Activated naive CD8-positive, alpha-beta T cell (primary cell): ENCODE measurements around the gene PPP1R9A.

ENCODE experiments used
- H3K27ac Mint-ChIP-seq: one replicate; pipeline ENCODE4 v1.8.0; 2021; ENCODE audit warnings: mixed read lengths
- H3K27me3 Mint-ChIP-seq: one replicate; pipeline ENCODE4 v1.8.0; 2021; ENCODE audit warnings: mixed read lengths
- H3K36me3 Mint-ChIP-seq: one replicate; pipeline ENCODE4 v1.8.0; 2021; ENCODE audit warnings: mixed read lengths
- H3K4me1 Mint-ChIP-seq: one replicate; pipeline ENCODE4 v1.8.0; 2021; ENCODE audit warnings: low read depth, mixed read lengths
- H3K4me3 Mint-ChIP-seq: one replicate; pipeline ENCODE4 v1.8.0; 2021; ENCODE audit warnings: mild to moderate bottlenecking, mixed read lengths
- H3K9me3 Mint-ChIP-seq: one replicate; pipeline ENCODE4 v1.8.0; 2021; ENCODE audit warnings: low read depth, mixed read lengths

The PPP1R9A gene

DNA sequence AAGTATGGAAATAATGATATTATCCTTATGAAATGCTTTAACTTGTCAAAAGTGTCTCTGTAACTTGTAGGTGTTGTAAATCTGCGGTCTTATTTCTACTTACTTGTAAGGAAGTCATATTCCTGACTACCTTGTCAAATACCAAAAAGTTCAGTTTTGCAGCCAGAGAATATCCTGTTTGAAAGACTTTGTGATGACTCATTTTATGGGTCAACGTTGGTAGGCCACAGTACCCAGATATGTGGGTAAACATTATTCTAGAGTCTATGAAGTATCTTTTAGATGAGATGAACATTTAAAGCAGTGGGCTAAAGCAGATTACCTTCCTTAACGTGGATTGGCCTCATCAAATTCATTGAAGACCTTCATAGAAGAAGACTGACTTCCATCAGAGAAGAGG, 195.3 kb downstream of the PPP1R9A start:
- peaks cover 2% of the 10 kb centered on the region for H3K27me3 Mint-ChIP-seq
- no peaks in the 10 kb centered on the region for H3K4me1 Mint-ChIP-seq

GRCh38 chr7:95104739-95105138, 197.3 kb downstream of the PPP1R9A start:
- Mint-ChIP-seq H3K27ac (no peak overlapping the region), H3K4me1 (no peaks in the 10 kb centered on the region), H3K36me3 (no peaks in the 10 kb centered on the region), H3K4me3 (no peak overlapping the region), H3K9me3 (no peaks in the 10 kb centered on the region), H3K27me3 (peaks cover 5% of the 10 kb centered on the region)

More for the DNA sequence above, 195.3 kb downstream of the PPP1R9A start:
- H3K27ac Mint-ChIP-seq: no peak overlapping the region
- no peaks in the 10 kb centered on the region for H3K9me3 Mint-ChIP-seq
- H3K36me3 Mint-ChIP-seq: no peaks in the 10 kb centered on the region
- no peak overlapping the region for H3K4me3 Mint-ChIP-seq

- no peak overlapping the region for H3K4me3 Mint-ChIP-seq
- H3K9me3 Mint-ChIP-seq: no peaks in the 10 kb centered on the region
- no peaks in the 10 kb centered on the region for H3K36me3 Mint-ChIP-seq
- H3K4me1 Mint-ChIP-seq: no peaks in the 10 kb centered on the region
- H3K27ac Mint-ChIP-seq: no peak overlapping the region
- peaks cover 3% of the 10 kb centered on the region for H3K27me3 Mint-ChIP-seq
These were observed 198.2 kb downstream of the PPP1R9A start for GRCh38 chr7:95105627-95106026.

DNA sequence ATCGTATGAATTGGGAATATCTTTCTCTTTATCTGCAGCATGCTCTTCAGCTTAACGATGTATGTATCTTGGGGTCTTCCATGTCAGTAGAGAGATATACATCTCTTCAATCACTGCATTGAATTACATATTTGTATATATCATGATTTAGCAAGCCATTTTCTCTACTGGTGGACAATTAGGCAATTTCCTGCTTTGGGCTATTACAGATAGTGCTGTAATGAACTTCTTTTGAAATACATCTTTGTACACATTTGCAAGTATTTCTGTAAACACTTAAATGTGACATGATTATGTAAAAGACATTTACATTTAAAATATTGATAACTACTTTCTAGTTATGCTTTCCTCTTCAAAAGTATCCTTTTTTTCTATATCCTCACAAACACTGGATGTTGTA, 199.0 kb downstream of the PPP1R9A start:
- Mint-ChIP-seq H3K27ac (no peak overlapping the region), H3K27me3 (peaks cover 3% of the 10 kb centered on the region), H3K9me3 (no peaks in the 10 kb centered on the region), H3K36me3 (no peaks in the 10 kb centered on the region), H3K4me1 (no peaks in the 10 kb centered on the region), H3K4me3 (no peak overlapping the region)

- Mint-ChIP-seq H3K27ac (no peak overlapping the region), H3K4me1 (no peaks in the 10 kb centered on the region), H3K36me3 (no peaks in the 10 kb centered on the region), H3K9me3 (no peaks in the 10 kb centered on the region), H3K4me3 (no peak overlapping the region), H3K27me3 (peaks cover 3% of the 10 kb centered on the region)
These were observed 203.3 kb downstream of the PPP1R9A start for GRCh38 chr7:95110707-95111106.

DNA sequence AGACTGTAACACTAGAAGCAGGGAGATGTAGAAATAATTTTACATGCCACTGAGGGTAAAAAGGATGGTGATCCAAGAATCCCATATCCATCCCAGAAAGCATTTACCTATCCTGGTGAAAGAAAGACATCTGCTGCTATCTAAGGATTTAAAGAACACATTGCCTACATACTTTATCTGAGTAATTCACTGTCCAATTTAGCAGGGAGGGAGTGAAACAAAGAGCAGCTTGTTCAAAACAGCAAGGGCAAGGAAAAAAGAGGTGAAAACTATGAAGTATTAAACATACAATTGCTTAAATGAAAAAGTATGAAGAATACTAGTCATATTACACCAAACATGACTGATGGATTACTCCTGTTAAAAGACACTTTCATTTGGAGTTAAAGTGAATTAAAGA, 206.2 kb downstream of the PPP1R9A start:
- no peaks in the 10 kb centered on the region for H3K36me3 Mint-ChIP-seq
- H3K27me3 Mint-ChIP-seq: peaks cover 3% of the 10 kb centered on the region
- H3K27ac Mint-ChIP-seq: no peak overlapping the region
- no peak overlapping the region for H3K4me3 Mint-ChIP-seq
- H3K4me1 Mint-ChIP-seq: no peaks in the 10 kb centered on the region
- no peaks in the 10 kb centered on the region for H3K9me3 Mint-ChIP-seq

DNA sequence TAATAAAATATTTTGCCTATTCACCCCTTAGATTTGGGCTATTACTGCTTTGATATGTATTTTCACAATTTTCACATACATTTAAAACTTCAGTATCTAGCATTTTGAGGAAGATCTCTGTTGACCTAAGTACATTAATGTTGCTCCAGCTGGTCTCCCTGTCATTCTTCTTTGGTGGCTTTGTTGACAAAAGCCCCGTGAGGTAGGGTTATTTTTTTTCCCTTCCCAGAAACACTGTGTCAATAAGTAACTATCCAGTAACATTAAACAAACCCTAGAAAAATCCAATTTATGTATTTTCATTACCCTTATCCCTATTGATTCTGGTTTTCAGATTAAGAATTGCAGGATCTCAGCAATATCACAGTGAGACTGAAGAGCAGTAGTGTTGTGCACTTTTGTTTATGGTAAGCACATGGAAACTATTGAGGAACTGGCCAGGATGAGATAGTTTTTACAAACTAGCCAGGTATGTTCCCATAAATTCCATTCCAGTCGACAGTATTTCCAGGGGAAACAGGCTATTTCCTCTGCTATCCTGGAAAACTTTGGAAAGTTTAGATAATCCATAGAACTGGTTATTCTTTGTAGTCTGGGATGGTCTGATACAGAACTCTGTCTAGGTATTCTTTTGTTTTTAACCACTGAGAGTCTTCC, 218.8 kb downstream of the PPP1R9A start:
- no peaks in the 10 kb centered on the region for H3K36me3 Mint-ChIP-seq
- H3K27ac Mint-ChIP-seq: no peak overlapping the region
- H3K27me3 Mint-ChIP-seq: peaks cover 2% of the 10 kb centered on the region
- H3K4me3 Mint-ChIP-seq: no peak overlapping the region
- peaks cover 3% of the 10 kb centered on the region for H3K9me3 Mint-ChIP-seq
- H3K4me1 Mint-ChIP-seq: no peaks in the 10 kb centered on the region

DNA sequence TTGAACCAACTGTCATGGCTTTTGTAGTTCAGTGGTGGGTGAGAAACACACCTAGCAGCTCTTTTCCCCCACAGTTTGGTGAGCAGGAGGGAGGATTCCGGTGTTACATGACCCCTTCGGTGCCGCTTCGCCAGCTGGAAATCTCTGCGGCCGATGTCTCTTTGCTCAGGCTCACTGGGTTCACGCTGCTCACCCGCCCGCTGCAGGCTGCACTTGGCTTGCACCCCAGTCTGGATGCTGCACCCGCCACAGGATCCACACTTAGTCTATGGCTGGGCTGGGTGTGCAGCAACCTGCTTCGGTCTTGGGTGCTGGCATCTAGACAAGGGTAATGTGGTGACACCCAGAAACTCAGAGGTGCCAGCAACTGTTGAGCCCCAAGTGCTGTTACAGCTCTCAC, 225.1 kb downstream of the PPP1R9A start:
- Mint-ChIP-seq H3K27me3 (peaks cover 4% of the 10 kb centered on the region), H3K27ac (no peak overlapping the region), H3K9me3 (peaks cover 3% of the 10 kb centered on the region), H3K4me3 (no peak overlapping the region), H3K4me1 (no peaks in the 10 kb centered on the region), H3K36me3 (no peaks in the 10 kb centered on the region)

- Mint-ChIP-seq H3K27ac (no peak overlapping the region), H3K4me1 (no peaks in the 10 kb centered on the region), H3K27me3 (peaks cover 2% of the 10 kb centered on the region), H3K36me3 (no peaks in the 10 kb centered on the region), H3K9me3 (no peaks in the 10 kb centered on the region), H3K4me3 (no peak overlapping the region)
These were observed 232.5 kb downstream of the PPP1R9A start for GRCh38 chr7:95139922-95140321.

- Mint-ChIP-seq H3K4me1 (no peaks in the 10 kb centered on the region), H3K4me3 (no peak overlapping the region), H3K9me3 (no peaks in the 10 kb centered on the region), H3K36me3 (no peaks in the 10 kb centered on the region), H3K27me3 (peaks cover under 1% of the 10 kb centered on the region), H3K27ac (no peak overlapping the region)
These were observed 234.4 kb downstream of the PPP1R9A start for GRCh38 chr7:95141755-95142154.

GRCh38 chr7:95144256-95144655, 236.9 kb downstream of the PPP1R9A start:
- no peaks in the 10 kb centered on the region for H3K27me3 Mint-ChIP-seq
- H3K4me1 Mint-ChIP-seq: no peaks in the 10 kb centered on the region
- H3K27ac Mint-ChIP-seq: no peak overlapping the region
- H3K36me3 Mint-ChIP-seq: no peaks in the 10 kb centered on the region
- no peak overlapping the region for H3K4me3 Mint-ChIP-seq
- peaks cover 3% of the 10 kb centered on the region for H3K9me3 Mint-ChIP-seq

DNA sequence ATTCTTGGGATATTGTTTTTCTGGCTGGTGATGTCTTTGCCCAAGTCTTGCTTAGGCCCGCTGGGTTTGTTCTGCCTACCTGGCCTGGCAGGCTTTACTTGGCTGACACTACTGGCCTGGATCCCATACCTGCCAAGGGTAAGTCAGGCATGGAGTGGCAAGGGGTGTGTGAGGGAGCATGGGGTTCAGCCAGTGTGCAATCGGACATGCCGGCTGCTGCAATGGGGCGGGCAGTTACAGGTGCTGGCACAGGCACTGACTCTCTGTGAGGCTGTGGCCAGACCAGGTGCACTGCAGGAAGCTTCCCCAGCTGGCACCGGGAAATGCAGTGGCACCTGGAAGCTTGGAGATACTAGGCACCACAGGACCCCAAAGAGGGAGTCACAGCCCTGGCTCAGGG, 248.6 kb downstream of the PPP1R9A start:
- Mint-ChIP-seq H3K9me3 (no peaks in the 10 kb centered on the region), H3K36me3 (no peaks in the 10 kb centered on the region), H3K4me3 (no peak overlapping the region), H3K4me1 (no peaks in the 10 kb centered on the region), H3K27me3 (no peaks in the 10 kb centered on the region), H3K27ac (no peak overlapping the region)

DNA sequence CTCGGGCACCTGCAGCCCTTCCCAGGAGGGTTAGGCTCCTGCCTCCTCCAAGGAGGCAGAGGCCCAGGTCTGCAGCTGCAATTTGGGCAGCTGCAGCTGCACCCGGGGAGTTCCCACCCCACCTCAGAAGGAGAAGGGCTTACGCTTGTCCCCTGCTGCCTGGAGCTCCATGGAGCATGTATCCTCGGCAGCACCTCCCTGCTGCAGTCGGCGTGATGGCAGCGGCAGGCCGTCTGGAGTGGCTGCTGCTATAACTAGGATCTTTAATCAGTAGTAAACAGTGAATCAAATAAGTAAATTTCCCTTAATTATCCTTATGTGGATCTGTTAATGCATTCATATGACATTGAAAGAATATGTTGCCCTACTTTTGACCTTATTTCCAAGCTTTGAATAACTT, 250.0 kb downstream of the PPP1R9A start:
- no peaks in the 10 kb centered on the region for H3K9me3 Mint-ChIP-seq
- no peaks in the 10 kb centered on the region for H3K36me3 Mint-ChIP-seq
- no peaks in the 10 kb centered on the region for H3K27me3 Mint-ChIP-seq
- no peak overlapping the region for H3K4me3 Mint-ChIP-seq
- no peak overlapping the region for H3K27ac Mint-ChIP-seq
- no peaks in the 10 kb centered on the region for H3K4me1 Mint-ChIP-seq

DNA sequence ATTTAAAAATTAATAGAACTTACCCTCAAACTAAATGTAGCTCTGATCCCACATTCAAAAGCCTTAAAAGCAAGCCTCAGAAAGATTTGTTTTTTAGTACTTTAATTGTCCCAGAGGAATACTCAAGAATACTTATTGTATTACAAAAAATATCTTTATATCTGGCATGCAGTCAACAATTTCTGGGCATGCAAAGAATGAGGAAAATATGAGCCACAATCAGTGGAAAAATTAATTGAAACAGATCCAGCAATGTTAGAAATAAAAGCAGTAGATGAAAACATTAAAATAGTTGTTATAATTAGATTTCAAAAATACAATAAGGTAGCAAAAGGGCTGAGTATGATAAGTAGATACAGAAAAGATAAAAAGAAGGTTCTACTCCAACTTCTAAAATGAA, 262.3 kb downstream of the PPP1R9A start:
- H3K36me3 Mint-ChIP-seq: no peaks in the 10 kb centered on the region
- H3K27me3 Mint-ChIP-seq: no peaks in the 10 kb centered on the region
- no peak overlapping the region for H3K27ac Mint-ChIP-seq
- H3K4me1 Mint-ChIP-seq: no peaks in the 10 kb centered on the region
- H3K4me3 Mint-ChIP-seq: no peak overlapping the region
- H3K9me3 Mint-ChIP-seq: peaks cover 3% of the 10 kb centered on the region

GRCh38 chr7:95172420-95172819, 265.0 kb downstream of the PPP1R9A start:
- Mint-ChIP-seq H3K4me3 (no peak overlapping the region), H3K4me1 (no peaks in the 10 kb centered on the region), H3K27me3 (no peaks in the 10 kb centered on the region), H3K27ac (no peak overlapping the region), H3K36me3 (no peaks in the 10 kb centered on the region), H3K9me3 (no peaks in the 10 kb centered on the region)

DNA sequence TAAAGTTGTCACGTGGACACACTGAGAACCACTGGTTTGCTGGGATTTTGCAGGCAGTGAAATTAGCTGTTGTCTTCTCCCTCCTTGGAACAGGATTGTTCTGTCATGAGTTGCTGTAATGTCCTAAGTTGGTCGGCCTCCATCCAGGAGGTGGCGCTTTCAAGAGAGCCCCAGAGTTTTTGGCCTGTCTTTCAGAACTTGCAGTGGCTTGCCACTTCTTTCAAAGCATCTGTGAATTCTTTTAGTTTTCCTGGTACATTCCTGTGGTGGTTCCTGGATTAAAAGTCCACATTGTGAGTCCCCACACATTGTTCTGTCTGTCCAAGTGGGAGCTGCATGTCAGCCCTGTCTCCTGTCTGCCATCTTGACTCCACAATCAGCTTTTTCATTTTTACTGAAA, 283.1 kb downstream of the PPP1R9A start:
- Mint-ChIP-seq H3K4me3 (no peak overlapping the region), H3K4me1 (no peaks in the 10 kb centered on the region), H3K27me3 (no peaks in the 10 kb centered on the region), H3K9me3 (no peaks in the 10 kb centered on the region), H3K36me3 (no peaks in the 10 kb centered on the region), H3K27ac (no peak overlapping the region)
